Activated B cell treated with CpG ODN at 0.5 μM for 24 hours (primary cell): Measurements from ENCODE around the gene DAGLA. TPM values are rescaled to one million over a fixed set of nuclear protein-coding genes. Genes with fewer than 3 reads are reported as not detected.
A peak's percentile ranks its signal among the peaks of the same experiment; 100 is the strongest.

Source experiments
- ATAC-seq: fragments of 200-7000 bp; cut with Tn5 transposase; one replicate; pipeline ENCODE4 v1.10.0; 2021; ENCODE audit warnings: low read depth, mild to moderate bottlenecking, moderate library complexity
- CTCF ChIA-PET: fragments of 350-600 bp; sonication (Branson Sonifier 250); formaldehyde crosslinking; loops from one replicate; lab custom pipeline; 2021; ENCODE audit warnings: antibody characterized with exemption; lab: Charles Lee
- POLR2A ChIA-PET: fragments of 350-600 bp; sonication (Branson Sonifier 250); formaldehyde crosslinking; loops from one replicate; lab custom pipeline; 2021; ENCODE audit warnings: antibody characterized with exemption; lab: Charles Lee
- DNase-seq: peaks from one replicate; pipeline ENCODE4 v3.0.0; 2022
- H3K27ac Mint-ChIP-seq: one replicate; pipeline ENCODE4 v1.8.0; 2020; ENCODE audit warnings: mixed read lengths
- H3K27me3 Mint-ChIP-seq: one replicate; pipeline ENCODE4 v1.8.0; 2021; ENCODE audit warnings: mixed read lengths
- H3K36me3 Mint-ChIP-seq: one replicate; pipeline ENCODE4 v1.8.0; 2021; ENCODE audit warnings: low read depth, mixed read lengths
- H3K4me1 Mint-ChIP-seq: one replicate; pipeline ENCODE4 v1.8.0; 2021; ENCODE audit warnings: mixed read lengths
- H3K4me3 Mint-ChIP-seq: one replicate; pipeline ENCODE4 v1.8.0; 2020; ENCODE audit warnings: mild to moderate bottlenecking, mixed read lengths
- H3K9me3 Mint-ChIP-seq: one replicate; pipeline ENCODE4 v1.8.0; 2020; ENCODE audit warnings: mixed read lengths
- intact Hi-C: fragments of 100-400 bp; cut with micrococcal nuclease; formaldehyde crosslinking; loops from one replicate; pipeline ENCODE4 v1.15.1; 2024
- total RNA-seq: library from RNA; stranded (reverse); gene quantifications from 2 replicates; pipeline ENCODE4 v1.2.3, GENCODE V29; 2022
- TF ChIP-seq, protein P1 (sequence below): fragments of 200-600 bp; IDR thresholded peaks from one replicate; pipeline ENCODE4 v1.8.0; 2022; ENCODE audit warnings: antibody characterized with exemption, mild to moderate bottlenecking

DAGLA gene
- total RNA-seq, 1 donor from 2014 or later = not detected

DNA sequence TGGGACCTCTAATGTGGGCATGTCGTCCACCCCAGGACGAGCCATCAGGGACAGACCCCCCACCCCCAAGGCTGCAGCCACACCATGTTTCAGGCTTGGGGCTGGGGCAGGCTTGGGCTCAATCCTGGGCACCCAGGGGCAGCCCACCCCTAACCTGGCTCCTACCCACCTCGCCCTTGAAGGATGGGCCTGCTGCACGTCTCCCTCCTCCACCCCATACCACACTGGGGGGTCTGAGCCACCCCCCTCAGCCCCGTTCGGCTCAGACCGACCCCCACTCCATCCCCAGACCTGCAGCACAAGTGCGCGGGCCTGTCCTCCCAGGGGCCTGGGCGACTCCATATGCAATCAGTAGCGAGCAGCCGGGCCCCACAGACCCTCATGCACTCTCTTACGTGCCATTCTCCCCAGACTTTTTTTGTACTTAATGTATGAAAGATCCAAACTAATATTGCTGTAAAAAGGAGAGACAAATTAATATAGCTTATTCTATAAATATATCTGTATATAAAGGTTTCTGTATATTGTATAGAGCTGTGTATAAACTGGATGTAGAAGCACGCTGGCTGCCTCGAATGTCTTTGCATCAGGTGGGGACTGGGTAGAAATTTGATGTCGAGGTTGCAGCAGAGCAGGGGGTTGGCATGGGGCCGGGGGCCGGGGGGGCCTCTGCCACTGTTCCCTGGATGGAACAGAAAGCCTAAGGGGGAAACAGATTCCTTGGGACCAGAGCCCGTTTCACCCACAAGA, 66.4 kb downstream of the DAGLA start:
- peaks cover 17% of the 10 kb centered on the region for H3K27me3 Mint-ChIP-seq
- H3K4me3 Mint-ChIP-seq = no peak overlapping the region
- DNase-seq = no peak
- intact Hi-C loops = loop anchor here (1.0 kb wide), 1 partner anchor 362 kb away; no protein-coding TSS in a partner anchor
- ChIA-PET CTCF (interaction anchor here (1.0 to 3.1 kb wide), 6 partner anchors 12 to 361 kb away, joined by 3 to 20 read pairs (median 3); no protein-coding TSS in a partner anchor), POLR2A (no interaction called here)
- TF ChIP-seq, protein P1, sequence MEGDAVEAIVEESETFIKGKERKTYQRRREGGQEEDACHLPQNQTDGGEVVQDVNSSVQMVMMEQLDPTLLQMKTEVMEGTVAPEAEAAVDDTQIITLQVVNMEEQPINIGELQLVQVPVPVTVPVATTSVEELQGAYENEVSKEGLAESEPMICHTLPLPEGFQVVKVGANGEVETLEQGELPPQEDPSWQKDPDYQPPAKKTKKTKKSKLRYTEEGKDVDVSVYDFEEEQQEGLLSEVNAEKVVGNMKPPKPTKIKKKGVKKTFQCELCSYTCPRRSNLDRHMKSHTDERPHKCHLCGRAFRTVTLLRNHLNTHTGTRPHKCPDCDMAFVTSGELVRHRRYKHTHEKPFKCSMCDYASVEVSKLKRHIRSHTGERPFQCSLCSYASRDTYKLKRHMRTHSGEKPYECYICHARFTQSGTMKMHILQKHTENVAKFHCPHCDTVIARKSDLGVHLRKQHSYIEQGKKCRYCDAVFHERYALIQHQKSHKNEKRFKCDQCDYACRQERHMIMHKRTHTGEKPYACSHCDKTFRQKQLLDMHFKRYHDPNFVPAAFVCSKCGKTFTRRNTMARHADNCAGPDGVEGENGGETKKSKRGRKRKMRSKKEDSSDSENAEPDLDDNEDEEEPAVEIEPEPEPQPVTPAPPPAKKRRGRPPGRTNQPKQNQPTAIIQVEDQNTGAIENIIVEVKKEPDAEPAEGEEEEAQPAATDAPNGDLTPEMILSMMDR = no peak
- H3K9me3 Mint-ChIP-seq = no peaks in the 10 kb centered on the region
- H3K36me3 Mint-ChIP-seq = no peaks in the 10 kb centered on the region
- H3K4me1 Mint-ChIP-seq = no peaks in the 10 kb centered on the region
- H3K27ac Mint-ChIP-seq = no peak overlapping the region
- no peak for ATAC-seq

DNA sequence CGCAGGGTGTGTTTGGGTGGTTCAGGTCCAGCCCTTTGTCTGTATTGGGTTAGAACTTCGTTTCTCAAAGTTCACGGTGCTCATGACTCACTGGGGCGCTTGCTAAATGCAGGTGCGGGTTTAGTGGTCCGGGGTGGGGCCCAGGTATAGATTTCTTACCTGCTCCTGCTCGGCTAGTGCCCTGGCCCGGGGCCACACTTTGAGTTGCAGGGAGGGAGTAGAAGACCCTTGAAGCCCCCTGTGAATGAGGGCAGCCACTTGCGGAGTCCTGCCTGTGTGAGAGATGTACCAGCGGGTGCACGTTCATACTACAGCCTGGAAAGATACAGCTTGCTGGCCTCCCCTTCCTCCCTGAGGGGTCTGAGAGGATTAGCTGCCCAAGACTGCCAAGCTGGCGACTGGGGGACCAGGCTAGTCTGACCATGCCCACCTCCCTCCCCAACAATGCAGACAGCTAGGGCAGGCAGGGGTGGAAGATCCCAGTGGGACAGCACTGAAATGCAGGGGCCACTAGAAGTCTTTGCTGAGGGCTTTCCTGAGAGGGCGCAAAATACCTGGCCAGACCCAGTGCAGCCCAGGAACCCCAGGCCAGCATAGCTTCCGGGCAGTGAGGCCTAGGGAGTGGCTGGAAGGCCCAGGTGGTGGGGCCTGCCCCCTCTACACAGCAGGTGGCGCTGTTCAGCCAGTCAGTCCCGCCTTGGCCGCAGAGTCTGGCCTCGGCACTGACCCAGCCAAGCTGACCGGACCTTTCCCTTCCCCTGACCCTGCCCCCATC, 67.2 kb downstream of the DAGLA start:
- DNase-seq (peak; percentile 42), ATAC-seq (peak; percentile 51)
- CTCF ChIA-PET = interaction anchor here (0.7 to 3.1 kb wide), 7 partner anchors 11 to 361 kb away, joined by 3 to 20 read pairs (median 3); no protein-coding TSS in a partner anchor
- POLR2A ChIA-PET = no interaction called here
- Mint-ChIP-seq H3K27me3 (peaks cover 22% of the 10 kb centered on the region), H3K36me3 (no peaks in the 10 kb centered on the region), H3K9me3 (no peaks in the 10 kb centered on the region), H3K27ac (no peak overlapping the region), H3K4me1 (peaks cover 4% of the 10 kb centered on the region), H3K4me3 (no peak overlapping the region)
- TF ChIP-seq, protein P1 = peak; percentile 39
- intact Hi-C loops = loop anchor here (1.0 kb wide), 1 partner anchor 361 kb away; no protein-coding TSS in a partner anchor

DNA sequence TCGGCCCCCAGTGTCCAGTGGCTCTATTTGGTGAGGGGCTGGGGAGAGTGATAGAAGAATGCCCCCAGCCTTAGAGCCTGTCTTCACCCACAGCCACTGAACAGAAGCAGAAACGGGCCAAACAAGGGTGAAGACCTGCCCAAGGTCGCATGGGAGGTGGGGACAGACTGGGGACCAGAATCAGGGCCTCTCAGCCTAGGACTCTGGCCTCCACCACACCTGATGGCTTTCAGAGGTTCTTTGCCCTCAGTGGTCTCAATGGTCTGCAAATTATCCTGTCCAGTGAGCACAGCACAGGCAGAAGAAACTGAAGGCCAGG, 67.7 kb downstream of the DAGLA start:
- peaks cover 23% of the 10 kb centered on the region for H3K27me3 Mint-ChIP-seq
- DNase-seq (no peak), ATAC-seq (no peak)
- peaks cover 5% of the 10 kb centered on the region for H3K4me1 Mint-ChIP-seq
- no peaks in the 10 kb centered on the region for H3K36me3 Mint-ChIP-seq
- POLR2A ChIA-PET = no interaction called here
- intact Hi-C loops = loop anchor here (1.0 kb wide), 1 partner anchor 360 kb away; no protein-coding TSS in a partner anchor
- H3K4me3 Mint-ChIP-seq = no peak overlapping the region
- CTCF ChIA-PET = interaction anchor here (0.7 to 3.1 kb wide), 4 partner anchors 14 to 360 kb away, joined by 3 to 20 read pairs (median 6); no protein-coding TSS in a partner anchor
- TF ChIP-seq, protein P1 = no peak
- no peaks in the 10 kb centered on the region for H3K9me3 Mint-ChIP-seq
- H3K27ac Mint-ChIP-seq = no peak overlapping the region

DNA sequence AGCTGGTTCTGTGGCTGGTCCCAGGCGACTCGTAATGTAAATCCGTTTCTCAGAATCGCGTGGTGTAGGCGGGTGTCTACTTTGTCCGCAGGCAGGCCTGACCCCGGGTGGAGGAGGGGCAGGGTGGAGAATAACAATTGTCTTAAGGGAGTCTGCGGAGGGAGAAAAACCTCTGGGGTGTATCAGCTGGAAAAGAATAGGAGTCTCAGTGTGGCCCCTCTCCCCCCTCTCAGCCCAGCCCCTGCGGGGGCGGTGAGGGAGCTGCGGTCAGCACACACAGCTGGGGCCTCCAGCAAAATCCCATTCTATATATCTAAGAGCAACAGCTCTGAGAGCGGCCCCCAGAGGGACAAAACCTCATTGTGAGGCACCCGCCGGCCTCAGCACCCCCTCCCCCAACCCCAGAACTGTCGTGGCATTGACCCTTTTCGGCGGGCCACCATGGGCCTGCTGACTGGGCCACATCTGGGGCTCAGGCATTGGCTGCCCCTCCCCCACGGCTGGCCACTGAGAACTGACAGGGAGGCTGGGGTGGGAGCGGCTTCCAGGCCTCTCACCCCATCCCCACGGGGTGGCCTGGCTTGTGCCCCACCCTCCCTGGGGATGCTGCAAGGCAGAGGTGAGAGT, 69.5 kb downstream of the DAGLA start:
- Mint-ChIP-seq H3K27ac (no peak overlapping the region), H3K9me3 (no peaks in the 10 kb centered on the region), H3K4me1 (peaks cover 7% of the 10 kb centered on the region), H3K36me3 (no peaks in the 10 kb centered on the region), H3K27me3 (peaks cover 34% of the 10 kb centered on the region), H3K4me3 (no peak overlapping the region)
- ChIA-PET POLR2A (no interaction called here), CTCF (interaction anchor here (2.2 to 2.5 kb wide), 2 partner anchors 332 to 358 kb away, joined by 5 to 8 read pairs; no protein-coding TSS in a partner anchor)
- TF ChIP-seq, protein P1 = no peak
- no peak for DNase-seq
- intact Hi-C loops = loop anchor here (5.0 kb wide), 1 partner anchor 43 kb away; the partner anchor contains the start of genes FEN1 and TMEM258
- no peak for ATAC-seq
